ENCODE measurements around the gene NUP37.
"Not testable (repeated sequence)": the region's sequence is repeated elsewhere in the genome, so short reads cannot be mapped to it uniquely, and the experiment has no call there.

DNA sequence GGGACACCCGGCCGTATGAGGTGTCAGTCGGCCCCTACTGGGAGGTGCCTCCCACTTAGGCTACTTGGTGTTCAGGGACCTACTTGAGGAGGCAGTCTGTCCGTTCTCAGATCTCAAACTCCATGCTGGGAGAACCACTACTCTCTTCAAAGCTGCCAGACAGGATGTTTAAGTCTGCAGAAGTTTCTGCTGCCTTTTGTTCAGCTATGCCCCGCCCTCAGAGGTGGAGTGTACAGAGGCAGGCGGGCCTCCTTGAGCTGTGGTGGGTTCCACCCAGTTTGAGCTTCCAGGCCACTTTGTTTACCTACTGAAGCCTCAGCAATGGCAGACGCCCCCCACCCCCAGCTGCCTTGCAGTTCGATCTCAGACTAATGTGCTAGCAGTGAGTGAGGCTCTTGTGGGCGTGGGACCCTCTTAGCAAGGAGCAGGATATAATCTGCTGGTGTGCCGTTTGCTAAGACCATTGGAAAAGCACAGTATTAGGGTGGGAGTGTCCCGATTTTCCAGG is 23.0 kb upstream of the NUP37 start:
- not testable (repeated sequence) for TF ChIP-seq ZNF274 (IDR thresholded peaks at IDR 0.05; ENCODE audit: low read length); ZNF274 (tag by site-specific recombination; IDR thresholded peaks at IDR 0.05; ENCODE audit: borderline replicate concordance); SCRT1 (tag by site-specific recombination; IDR thresholded peaks at IDR 0.05; ENCODE audit: borderline replicate concordance); GLIS2 (tag by site-specific recombination; IDR thresholded peaks at IDR 0.05); SETDB1 (IDR thresholded peaks at IDR 0.05; ENCODE audit: insufficient read length, low read length); ZNF544 (tag by site-specific recombination; IDR thresholded peaks at IDR 0.05); ZNF335 (tag by site-specific recombination; conservative IDR thresholded peaks at IDR 0.05); ZNF610 (tag by site-specific recombination; IDR thresholded peaks at IDR 0.05; ENCODE audit: borderline replicate concordance)
- TF ChIP-seq, protein P1, sequence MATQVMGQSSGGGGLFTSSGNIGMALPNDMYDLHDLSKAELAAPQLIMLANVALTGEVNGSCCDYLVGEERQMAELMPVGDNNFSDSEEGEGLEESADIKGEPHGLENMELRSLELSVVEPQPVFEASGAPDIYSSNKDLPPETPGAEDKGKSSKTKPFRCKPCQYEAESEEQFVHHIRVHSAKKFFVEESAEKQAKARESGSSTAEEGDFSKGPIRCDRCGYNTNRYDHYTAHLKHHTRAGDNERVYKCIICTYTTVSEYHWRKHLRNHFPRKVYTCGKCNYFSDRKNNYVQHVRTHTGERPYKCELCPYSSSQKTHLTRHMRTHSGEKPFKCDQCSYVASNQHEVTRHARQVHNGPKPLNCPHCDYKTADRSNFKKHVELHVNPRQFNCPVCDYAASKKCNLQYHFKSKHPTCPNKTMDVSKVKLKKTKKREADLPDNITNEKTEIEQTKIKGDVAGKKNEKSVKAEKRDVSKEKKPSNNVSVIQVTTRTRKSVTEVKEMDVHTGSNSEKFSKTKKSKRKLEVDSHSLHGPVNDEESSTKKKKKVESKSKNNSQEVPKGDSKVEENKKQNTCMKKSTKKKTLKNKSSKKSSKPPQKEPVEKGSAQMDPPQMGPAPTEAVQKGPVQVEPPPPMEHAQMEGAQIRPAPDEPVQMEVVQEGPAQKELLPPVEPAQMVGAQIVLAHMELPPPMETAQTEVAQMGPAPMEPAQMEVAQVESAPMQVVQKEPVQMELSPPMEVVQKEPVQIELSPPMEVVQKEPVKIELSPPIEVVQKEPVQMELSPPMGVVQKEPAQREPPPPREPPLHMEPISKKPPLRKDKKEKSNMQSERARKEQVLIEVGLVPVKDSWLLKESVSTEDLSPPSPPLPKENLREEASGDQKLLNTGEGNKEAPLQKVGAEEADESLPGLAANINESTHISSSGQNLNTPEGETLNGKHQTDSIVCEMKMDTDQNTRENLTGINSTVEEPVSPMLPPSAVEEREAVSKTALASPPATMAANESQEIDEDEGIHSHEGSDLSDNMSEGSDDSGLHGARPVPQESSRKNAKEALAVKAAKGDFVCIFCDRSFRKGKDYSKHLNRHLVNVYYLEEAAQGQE (tag by site-specific recombination; IDR thresholded peaks at IDR 0.05), result not testable (repeated sequence)
